Measurements from ENCODE around the gene CBFA2T2. TPM values are rescaled to one million over a fixed set of nuclear protein-coding genes. Genes with fewer than 3 reads are reported as not detected.

CBFA2T2 gene
- total and polyA plus RNA-seq, 10 of the 15 experiments (the other 5 are each of a cell fraction or from before 2014, with no cell fraction given), result 0.61 to 8.6 (median 5.5) TPM

GRCh38 chr20:33666293-33667244 is 176.7 kb downstream of the CBFA2T2 start, which contains the start of gene ACTL10 (continued):
- no peak for TF ChIP-seq ETV6 (conservative IDR thresholded peaks at IDR 0.05 in 1 of 2, IDR thresholded peaks at IDR 0.05 in 1 of 2; ENCODE audit: borderline replicate concordance in 1 of 2, low read depth in 1 of 2)
- TF ChIP-seq NFYA (IDR thresholded peaks at IDR 0.05; ENCODE audit: borderline replicate concordance, low read depth, low read length), result no peak
- TF ChIP-seq IRF3 (IDR thresholded peaks at IDR 0.05), result no peak
- TF ChIP-seq RELA (IDR thresholded peaks at IDR 0.05; ENCODE audit: borderline replicate concordance, partially characterized antibody), result no peak
- no peak for TF ChIP-seq CEBPZ (IDR thresholded peaks at IDR 0.05; ENCODE audit: low read depth, low read length)
- no peak for TF ChIP-seq GABPA (IDR thresholded peaks at IDR 0.05; ENCODE audit: low read depth)
- TF ChIP-seq ATF2 (IDR thresholded peaks at IDR 0.05; ENCODE audit: low read length), result no peak
- TF ChIP-seq NR2C2 (IDR thresholded peaks at IDR 0.05; ENCODE audit: borderline replicate concordance, control insufficient read depth, insufficient read length, low read depth), result no peak
- no peak for TF ChIP-seq ZBED1 (IDR thresholded peaks at IDR 0.05; ENCODE audit: borderline replicate concordance)
- TF ChIP-seq RUNX3 (IDR thresholded peaks at IDR 0.05; ENCODE audit: low read length), result no peak; the same call in none of the 2 replicates
- no peak for TF ChIP-seq PML (IDR thresholded peaks at IDR 0.05; ENCODE audit: low read length)
- no peak for TF ChIP-seq SMC3 (IDR thresholded peaks at IDR 0.05; ENCODE audit: borderline replicate concordance, low read length)
- TF ChIP-seq TAF1 (IDR thresholded peaks at IDR 0.05; ENCODE audit: borderline replicate concordance, low read depth, low read length), result no peak
- TF ChIP-seq SMAD1 (IDR thresholded peaks at IDR 0.05; ENCODE audit: low read depth, partially characterized antibody), result peak; percentile 43
- no peak for TF ChIP-seq CBX3 (IDR thresholded peaks at IDR 0.05; ENCODE audit: borderline replicate concordance, low read depth)
- TF ChIP-seq REST (IDR thresholded peaks at IDR 0.05; ENCODE audit: low read depth, low read length), result no peak
- TF ChIP-seq CHD2 (IDR thresholded peaks at IDR 0.05; ENCODE audit: borderline replicate concordance, low read depth, low read length), result no peak
- TF ChIP-seq MYC (IDR thresholded peaks at IDR 0.05; ENCODE audit: insufficient read depth, insufficient read length, insufficient replicate concordance, low read length, severe bottlenecking), result no peak
